ENCODE data around the gene SAP30L.

SAP30L gene

DNA sequence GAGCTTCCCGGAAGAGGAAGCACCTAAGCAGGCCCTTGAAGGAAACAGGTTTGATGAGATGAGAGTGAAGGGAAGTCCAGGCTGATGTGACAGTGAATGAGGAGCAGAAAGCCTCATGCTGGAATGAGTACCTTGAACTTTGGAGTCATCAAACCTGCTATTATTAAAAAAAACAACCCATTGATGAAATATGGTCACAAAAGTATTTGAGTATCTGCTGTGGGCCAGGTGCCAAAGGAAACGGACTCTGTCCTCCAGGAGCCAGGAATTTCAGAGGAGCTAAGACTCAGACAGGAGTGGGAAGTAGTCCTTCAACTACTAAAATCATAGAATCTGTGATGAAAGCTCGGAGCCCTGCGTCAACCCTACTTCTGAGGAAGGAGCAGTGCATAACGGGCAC is 20.4 kb downstream of the SAP30L start:
- DNase-seq (ENCODE audit: low spot score) = no peak

- no peak for DNase-seq (ENCODE audit: low spot score)
Observed at GRCh38 chr5:154466671-154467070, 20.9 kb downstream of the SAP30L start.

DNA sequence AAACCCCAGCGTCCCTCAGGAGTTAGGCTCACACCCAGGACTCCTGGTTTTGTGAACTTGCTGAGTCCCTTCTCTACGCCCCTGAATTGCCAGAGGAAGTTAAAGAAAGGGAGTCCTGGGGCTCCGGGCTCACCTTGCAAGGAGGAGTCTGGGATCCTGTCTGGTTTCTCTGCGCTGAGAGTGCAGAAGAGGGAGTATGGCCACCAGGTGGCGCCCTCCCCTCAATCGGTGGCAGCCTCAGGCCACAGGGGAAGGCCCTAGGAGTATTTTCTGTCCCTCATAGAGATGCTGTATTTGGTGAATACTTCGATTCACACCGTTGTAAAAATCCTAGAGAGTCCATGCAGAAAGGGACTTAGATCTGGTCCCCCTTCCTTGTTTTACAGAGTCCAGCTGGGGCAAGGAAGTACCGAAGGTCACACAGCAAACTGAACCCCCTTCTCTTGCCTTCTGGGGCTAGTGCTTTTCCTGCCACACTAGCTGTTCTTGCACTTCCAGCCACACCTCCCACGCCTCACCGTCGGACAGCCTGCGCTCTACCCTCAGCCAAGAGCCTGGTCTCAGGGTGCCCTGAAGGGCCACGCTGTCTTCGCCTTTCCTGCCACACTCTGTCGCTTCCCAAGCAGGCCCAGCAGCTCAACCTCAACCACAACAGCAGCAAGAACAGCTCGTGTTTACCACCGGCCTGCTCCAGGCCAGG is 22.0 kb downstream of the SAP30L start:
- peak; percentile 46 for DNase-seq (ENCODE audit: low spot score)

DNA sequence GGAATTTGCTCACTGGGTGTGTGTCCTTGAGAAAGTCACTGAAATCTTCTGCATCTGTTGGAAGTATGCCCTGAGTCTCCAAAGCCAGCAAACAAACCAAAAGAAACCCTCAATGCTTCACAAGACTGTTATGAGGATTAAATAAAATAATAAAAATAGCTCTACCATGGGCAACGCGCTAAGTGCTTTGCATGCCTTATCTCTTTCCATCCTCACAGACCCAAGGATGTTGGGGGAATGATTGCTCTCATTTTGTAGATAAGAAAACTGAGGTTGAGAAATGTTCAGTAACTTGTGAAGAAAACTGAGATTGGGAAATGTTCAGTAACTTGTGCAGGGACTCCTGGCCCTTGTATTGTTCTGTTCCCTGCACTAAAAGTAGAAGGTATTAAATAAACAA is 24.3 kb downstream of the SAP30L start:
- no peak for DNase-seq (ENCODE audit: low spot score)

DNA sequence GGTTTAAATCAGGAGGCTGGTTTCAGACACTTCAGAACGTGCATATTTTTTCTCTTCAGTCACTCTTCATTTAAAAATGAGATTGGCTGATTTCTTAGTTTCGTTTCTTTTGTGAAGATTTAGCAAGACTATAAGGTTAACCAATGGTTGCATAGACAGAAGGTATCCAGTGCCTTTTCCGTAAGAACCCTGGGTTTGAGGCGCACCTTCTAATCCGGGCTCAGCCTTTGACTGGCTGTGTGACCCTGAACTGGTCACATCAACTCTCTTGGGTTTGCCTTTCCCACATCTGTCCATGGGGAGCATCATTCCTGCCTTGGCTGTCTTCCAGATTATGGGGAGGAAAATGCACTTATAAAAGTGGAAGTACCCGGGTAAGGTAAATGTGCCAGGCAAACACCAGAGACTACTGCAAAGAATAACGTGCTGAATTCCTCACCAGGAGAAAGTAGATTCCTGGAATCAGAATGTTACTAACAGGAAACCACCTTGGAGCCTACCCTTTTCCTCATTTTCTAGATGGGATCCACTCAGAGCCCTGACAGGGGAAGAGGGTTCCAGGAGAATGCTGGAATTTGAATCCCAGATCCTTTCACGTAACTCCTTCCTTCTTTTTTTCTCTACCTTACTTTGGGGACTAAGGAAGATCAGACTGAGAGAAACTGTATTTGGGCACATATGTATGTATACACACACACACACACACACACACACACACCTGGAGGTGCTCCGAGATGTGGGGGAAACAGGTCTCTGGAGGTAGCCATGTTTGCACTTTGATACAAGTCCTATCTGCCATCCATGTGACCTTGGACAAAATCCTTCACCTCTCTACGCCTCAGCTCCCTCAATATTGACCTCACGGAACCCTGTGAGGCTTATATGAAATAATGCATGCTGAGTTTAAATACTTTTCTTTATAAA is 25.4 kb downstream of the SAP30L start:
- no peak for DNase-seq (ENCODE audit: low spot score)

- DNase-seq (ENCODE audit: low spot score) = no peak
Observed at GRCh38 chr5:154472871-154473580, 27.2 kb downstream of the SAP30L start.

DNA sequence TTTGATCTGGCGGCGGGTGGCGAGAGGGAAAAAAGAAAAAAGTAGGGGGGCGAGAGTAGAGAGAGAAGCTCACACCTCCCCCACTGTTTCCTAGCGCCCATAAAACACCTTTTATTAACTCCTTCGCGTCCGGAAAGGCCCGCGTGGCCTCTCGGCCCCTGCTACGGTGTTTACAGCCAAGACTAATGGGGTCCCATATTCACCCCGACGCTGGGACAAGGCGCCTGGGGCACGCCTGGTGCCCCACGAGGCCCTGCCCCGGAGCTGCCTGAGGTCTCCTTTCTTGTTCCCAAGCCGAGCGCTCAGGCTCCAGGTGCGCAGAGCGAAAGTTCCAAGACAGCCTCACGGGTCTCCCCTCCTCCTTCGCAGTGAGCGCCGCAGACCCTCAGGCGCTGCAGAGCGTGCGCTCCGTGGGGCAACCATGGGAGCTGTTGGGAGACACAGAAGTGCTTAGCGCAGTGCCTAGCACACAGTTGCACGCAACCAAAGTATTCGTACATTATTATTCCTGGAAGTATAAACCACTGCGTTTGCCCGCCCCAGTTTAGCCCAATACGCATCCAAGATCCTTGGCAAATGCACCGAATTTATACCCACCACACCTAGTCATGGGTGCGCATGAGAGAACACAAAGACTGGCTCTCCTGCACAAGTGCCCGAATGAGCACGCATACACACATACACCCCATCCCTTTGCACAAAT is 27.9 kb downstream of the SAP30L start:
- no peak for DNase-seq (ENCODE audit: low spot score)

DNA sequence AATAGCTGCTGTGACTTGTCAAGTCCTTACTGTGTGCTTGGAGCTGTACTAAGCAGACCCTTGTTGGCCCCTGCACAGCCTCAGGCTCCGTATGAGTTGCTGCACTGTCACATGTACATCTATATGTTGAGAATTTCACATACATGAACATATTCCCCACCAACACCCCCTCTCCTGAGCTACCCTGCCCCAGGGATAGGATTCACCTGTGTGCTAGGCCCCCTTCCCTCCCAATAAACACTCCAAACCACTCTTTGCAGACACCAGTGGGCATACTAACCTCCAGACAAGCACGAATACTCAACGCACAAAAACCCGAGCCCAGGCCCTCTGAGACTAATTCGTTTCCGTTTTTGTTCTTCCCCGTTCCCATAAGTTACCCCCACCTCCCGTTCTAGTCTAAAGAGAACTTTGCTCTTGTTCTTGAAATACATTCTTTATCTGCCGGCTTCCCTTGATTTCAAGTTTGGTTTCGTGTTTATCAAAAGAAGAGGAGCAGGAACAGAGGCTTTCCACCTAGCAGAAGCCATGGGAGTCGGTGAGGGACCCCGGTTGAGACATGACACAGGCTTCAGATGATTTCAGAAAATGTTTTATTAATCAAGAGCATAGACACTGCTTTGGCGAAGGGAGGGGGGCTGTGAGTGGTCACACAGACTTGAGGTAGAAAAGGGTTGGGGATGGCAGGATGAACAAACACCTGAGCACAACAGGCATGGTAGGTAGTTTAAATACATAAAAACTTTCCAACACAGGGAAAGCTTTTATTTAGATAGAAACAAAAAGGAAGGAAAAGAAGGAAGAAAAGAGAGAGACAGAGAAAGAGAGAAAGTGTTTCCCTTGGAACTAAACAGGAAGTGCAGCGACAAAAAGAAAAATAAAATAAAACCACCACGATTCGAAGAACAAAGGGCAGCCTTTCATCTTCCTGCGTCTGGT is 28.9 kb downstream of the SAP30L start:
- DNase-seq (ENCODE audit: low spot score) = no peak

- no peak for DNase-seq (ENCODE audit: low spot score)
Observed at GRCh38 chr5:154475591-154476353, 30.0 kb downstream of the SAP30L start.

GRCh38 chr5:154476354-154477205 is 30.8 kb downstream of the SAP30L start:
- no peak for DNase-seq (ENCODE audit: low spot score)

GRCh38 chr5:154477382-154478223 is 31.8 kb downstream of the SAP30L start:
- DNase-seq (ENCODE audit: low spot score) = no peak

DNA sequence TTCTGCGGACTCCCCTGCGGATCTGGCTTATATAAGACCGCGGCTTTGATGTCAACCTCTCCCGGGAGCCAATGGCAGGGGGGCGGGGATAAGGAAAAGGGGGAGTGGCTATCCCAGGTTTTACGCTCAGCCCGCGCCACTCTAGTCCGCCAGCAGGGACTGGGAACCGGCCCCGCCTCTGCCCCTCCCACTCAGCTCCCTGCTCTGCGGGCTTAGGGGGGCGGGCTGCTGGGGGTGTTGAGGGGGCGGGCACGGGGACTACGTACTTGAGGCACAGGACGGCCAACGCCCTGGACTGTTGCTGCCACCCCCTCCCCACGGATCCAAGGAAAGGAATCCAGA is 32.4 kb downstream of the SAP30L start, which contains the start of gene HAND1:
Gene HAND1 (minus strand): TSS at position 4 of the 342 bp plus-strand sequence. CDS start 219 bp downstream, outside the sequence.
- no peak for DNase-seq (ENCODE audit: low spot score)

DNA sequence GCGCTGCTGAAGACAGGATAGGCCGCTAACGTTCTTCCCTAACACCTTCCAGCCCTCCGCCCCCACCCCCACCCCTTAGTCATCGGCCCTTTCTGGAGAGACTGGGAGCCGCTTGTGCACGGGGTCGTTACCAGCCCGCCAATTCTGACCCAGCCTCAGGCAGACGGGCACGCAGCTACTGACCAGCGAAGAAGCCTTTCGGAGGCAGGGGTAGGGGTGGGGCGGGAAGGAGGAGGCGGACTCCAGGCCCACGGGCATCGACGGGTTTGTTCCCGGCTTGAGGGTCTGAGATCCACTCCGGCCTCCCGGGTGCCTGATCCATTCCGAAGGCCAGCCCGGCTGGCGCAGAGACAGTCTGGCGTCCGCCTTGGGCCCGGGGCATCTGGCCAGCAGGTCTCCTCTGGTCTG is 33.0 kb downstream of the SAP30L start:
- no peak for DNase-seq (ENCODE audit: low spot score)

- DNase-seq (ENCODE audit: low spot score) = no peak
Observed at GRCh38 chr5:154479160-154479943, 33.6 kb downstream of the SAP30L start.

- DNase-seq (ENCODE audit: low spot score) = no peak
Observed at GRCh38 chr5:154479944-154480750, 34.4 kb downstream of the SAP30L start.

DNA sequence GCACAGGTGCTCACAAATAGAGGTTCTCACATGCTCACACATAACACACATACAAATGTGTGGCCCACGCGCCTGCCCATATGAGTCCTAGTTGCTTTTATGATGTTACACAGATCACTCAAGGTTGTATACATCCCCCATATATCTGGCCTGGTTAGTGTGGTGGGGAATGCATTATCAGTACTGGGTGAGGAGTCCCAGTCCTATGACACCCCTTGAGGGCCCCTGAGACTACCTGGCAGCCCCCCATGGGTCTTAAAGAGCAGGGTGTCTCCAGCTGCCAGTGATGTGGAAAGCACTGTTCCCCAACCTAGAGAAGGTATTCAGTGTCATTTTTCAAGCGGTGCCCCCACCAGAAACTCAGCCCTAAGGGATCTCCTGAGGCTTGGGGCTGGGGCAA is 35.0 kb downstream of the SAP30L start:
- no peak for DNase-seq (ENCODE audit: low spot score)
